Liver (tissue), 3 donors: ENCODE measurements around the gene NR2C2AP.

Experiments
- CTCF ChIP-seq: fragments of 150-350 bp; IDR thresholded peaks from 2 replicates; pipeline ENCODE4 v1.5.1; 2017; ENCODE audit warnings: improper control_type of control experiment, low read depth, low read length; ENCODE audit not compliant: missing input control
- JUND ChIP-seq, 2 donors: IDR thresholded peaks; 2 replicates each; pipeline ENCODE4 v1.6.1; 2016; ENCODE audit warnings: antibody characterized with exemption in 2 of 2
- RAD21 ChIP-seq, 2 donors: IDR thresholded peaks; 2 replicates each; pipeline ENCODE4 v1.6.1; 2016; ENCODE audit warnings: antibody characterized with exemption in 2 of 2, mild to moderate bottlenecking in 2 of 2
- REST ChIP-seq: IDR thresholded peaks from 2 replicates; pipeline ENCODE4 v1.6.1; 2016; ENCODE audit warnings: antibody characterized with exemption, mild to moderate bottlenecking
- donor health status: healthy.
- donor health status: healthy.

- TF ChIP-seq CTCF = no peak
- TF ChIP-seq RAD21 (IDR thresholded peaks at IDR 0.05) = no peak
- TF ChIP-seq REST = no peak
- TF ChIP-seq JUND (IDR thresholded peaks at IDR 0.05) = no peak
Observed at GRCh38 chr19:19191768-19192077, 11.5 kb downstream of the NR2C2AP start.
